Adrenal gland (tissue), 12 donors: ENCODE measurements around the gene SMCHD1. TPM values are rescaled to one million over a fixed set of nuclear protein-coding genes. Genes with fewer than 3 reads are reported as not detected.

ENCODE experiments used
- DNase-seq, 7 donors: peaks; one replicate each; pipeline ENCODE4 v3.0.0-alpha.2; 2019 to 2020
- H3K27ac ChIP-seq, 5 donors: fragments of 200-600 bp; sonication (generic) in 4 of 5; 1 replicate in 3 of 5; 2 replicates in 2 of 5; pipeline versions ENCODE4 v1.5.1 to v1.8.0; 2016 to 2020; ENCODE audit warnings: mild to moderate bottlenecking in 1 of 5
- H3K27me3 ChIP-seq: fragments of 200-600 bp; 2 replicates; pipeline ENCODE4 v1.8.0; 2021
- H3K36me3 ChIP-seq, 2 donors: fragments of 200-600 bp; replicated peaks in 1 of 2; 1 replicate in 1 of 2; 2 replicates in 1 of 2; pipeline versions ENCODE4 v1.5.1 to v1.8.0; 2018 to 2022
- H3K4me1 ChIP-seq, 2 donors: fragments of 200-600 bp; replicated peaks in 1 of 2; 1 replicate in 1 of 2; 2 replicates in 1 of 2; pipeline versions ENCODE4 v1.5.1 to v1.8.0; 2018 to 2021
- H3K4me3 ChIP-seq, 4 donors: fragments of 200-600 bp; sonication (generic) in 3 of 4; one replicate each; pipeline ENCODE4 v1.5.1; 2016 to 2018
- H3K9me3 ChIP-seq, 3 donors: fragments of 200-600 bp; sonication (generic) in 1 of 3; replicated peaks in 1 of 3; 1 replicate in 2 of 3; 2 replicates in 1 of 3; pipeline versions ENCODE4 v1.5.1 to v1.8.0; 2016 to 2021
- POLR2A ChIP-seq, 2 donors: fragments of 450-650 bp; IDR thresholded peaks; one replicate each; pipeline ENCODE4 v1.6.1; 2017; ENCODE audit warnings: antibody characterized with exemption in 2 of 2, mild to moderate bottlenecking in 2 of 2, moderate library complexity in 1 of 2
- WGBS, 4 donors: extraction: QIAGEN DNeasy Blood & Tissue Kit in 2 of 4; methylation state at CpG; one replicate each; pipeline versions ENCODE4 v1.1.5 to v1.1.7; 2013 to 2017; 5-methylcytosine and 5-hydroxymethylcytosine counted together
- intact Hi-C, 2 donors: fragments of 100-400 bp; cut with DNase I; formaldehyde crosslinking; loops; one replicate each; pipeline versions ENCODE4 v1.14.1 to v1.15.0; 2022 to 2023
- polyA plus RNA-seq, 3 donors: library from polyadenylated mRNA; stranded (reverse); fragments of 200-250 nt in 2 of 3; fragments of 350-450 nt in 1 of 3; fragmentation: Illumina TruSeq in 1 of 3; extraction: RNeasy Lipid Tissue Mini Kit (QIAGEN cat#74804) in 1 of 3; gene quantifications; one replicate each; pipeline ENCODE4 v1.2.3, GENCODE V29; 2013 to 2014
- total RNA-seq, 9 donors: library from RNA; depleted of rRNA in 4 of 9; stranded (reverse); fragments of >200 nt in 4 of 9; fragments of 120-200 nt in 1 of 9; fragmentation: NEBNext Ultra II Directional in 1 of 9; extraction: Animal tissue kit (Norgen Biotek cat#: 25700) in 1 of 9; gene quantifications; one replicate each; pipeline versions ENCODE4 v1.1.0 to v1.2.4, GENCODE V29; 2013 to 2023
- TF ChIP-seq, protein P1 (sequence below), 6 experiments: fragments of 450-650 bp in 4 of 6; fragments of 200-600 bp in 2 of 6; sonication (generic) in 1 of 6; IDR thresholded peaks; 1 replicate in 5 of 6; 2 replicates in 1 of 6; pipeline versions ENCODE4 v1.5.1 to v1.8.0; 2016 to 2021; ENCODE audit warnings: antibody characterized with exemption in 6 of 6, mild to moderate bottlenecking in 2 of 6, moderate library complexity in 1 of 6
- donor health status: healthy with polysubstance abuse.
- donor health status: Bipolar disorder and iron deficiency.
- donor health status: DM: yes; HTN: yes; CAD: no.
- donor health status: DM: no; HTN: no; CAD: no.
- donor health status: DM: no; HTN: no; CAD: no.
- donor health status: DM: yes; HTN: yes; CAD: no.

SMCHD1 gene
- total and polyA plus RNA-seq, 12 donors: 5.3 to 77.1 (median 21.2) TPM

DNA sequence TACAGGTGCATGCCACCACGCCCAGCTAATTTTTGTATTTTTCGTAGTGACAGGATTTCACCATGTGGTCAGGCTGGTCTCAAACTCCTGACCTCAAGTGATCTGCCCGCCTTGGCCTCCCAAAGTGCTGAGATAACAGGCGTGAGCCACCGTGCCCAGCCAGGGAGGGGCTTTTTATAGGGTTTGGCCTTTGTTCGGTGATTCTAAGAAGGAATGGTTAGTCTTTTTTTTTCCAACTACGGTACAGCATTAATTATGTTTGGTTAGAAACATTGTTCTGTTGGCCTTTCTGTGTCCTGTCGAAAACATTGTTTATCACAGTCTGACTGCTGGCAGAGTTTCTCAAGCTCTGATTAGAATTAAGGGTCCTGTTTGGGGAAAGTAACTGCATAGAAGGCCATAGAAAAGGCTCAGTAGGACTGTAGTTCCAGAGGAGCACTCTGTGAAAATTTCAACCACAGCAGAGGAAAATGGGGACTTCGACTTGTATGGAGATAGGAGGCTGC lies 19.3 kb upstream of the SMCHD1 start:
- no peak overlapping the region for H3K4me3 ChIP-seq
- no peak for DNase-seq
- H3K27ac ChIP-seq: peak overlapping the region in 4 of 5 donors; percentile 5 to 86 (median 36)
- H3K27me3 ChIP-seq: no peaks in the 10 kb centered on the region
- WGBS, 4 donors: 48 to 61% (median 55%) methylated on average over 9 of the region's 9 CpGs
- intact Hi-C loops: no loop called here
- no peaks in the 10 kb centered on the region for H3K36me3 ChIP-seq
- TF ChIP-seq, protein P1, sequence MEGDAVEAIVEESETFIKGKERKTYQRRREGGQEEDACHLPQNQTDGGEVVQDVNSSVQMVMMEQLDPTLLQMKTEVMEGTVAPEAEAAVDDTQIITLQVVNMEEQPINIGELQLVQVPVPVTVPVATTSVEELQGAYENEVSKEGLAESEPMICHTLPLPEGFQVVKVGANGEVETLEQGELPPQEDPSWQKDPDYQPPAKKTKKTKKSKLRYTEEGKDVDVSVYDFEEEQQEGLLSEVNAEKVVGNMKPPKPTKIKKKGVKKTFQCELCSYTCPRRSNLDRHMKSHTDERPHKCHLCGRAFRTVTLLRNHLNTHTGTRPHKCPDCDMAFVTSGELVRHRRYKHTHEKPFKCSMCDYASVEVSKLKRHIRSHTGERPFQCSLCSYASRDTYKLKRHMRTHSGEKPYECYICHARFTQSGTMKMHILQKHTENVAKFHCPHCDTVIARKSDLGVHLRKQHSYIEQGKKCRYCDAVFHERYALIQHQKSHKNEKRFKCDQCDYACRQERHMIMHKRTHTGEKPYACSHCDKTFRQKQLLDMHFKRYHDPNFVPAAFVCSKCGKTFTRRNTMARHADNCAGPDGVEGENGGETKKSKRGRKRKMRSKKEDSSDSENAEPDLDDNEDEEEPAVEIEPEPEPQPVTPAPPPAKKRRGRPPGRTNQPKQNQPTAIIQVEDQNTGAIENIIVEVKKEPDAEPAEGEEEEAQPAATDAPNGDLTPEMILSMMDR (IDR thresholded peaks at IDR 0.05): no peak
- TF ChIP-seq POLR2A (IDR thresholded peaks at IDR 0.05): no peak
- H3K9me3 ChIP-seq: no peaks in the 10 kb centered on the region
- H3K4me1 ChIP-seq: peaks cover 0 to 10% of the 10 kb centered on the region in 2 donors

DNA sequence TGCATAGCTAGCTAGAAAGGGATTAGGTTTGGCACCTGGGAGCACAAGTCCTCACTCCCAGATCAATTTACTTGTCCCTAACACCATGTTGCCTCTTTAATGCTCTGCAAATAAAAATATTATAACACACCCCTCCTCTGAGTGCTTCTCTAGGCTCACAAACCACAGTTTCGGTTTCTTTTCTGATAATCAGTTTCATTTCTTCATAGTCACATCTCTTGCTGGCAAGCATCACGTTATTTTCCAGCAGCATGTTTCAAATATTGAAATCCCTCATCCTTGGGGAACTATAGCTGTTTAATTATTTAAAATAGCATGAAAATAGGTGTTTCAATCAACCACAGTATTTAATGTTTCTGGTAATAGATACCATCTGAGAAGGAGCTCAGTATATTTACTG lies 13.9 kb upstream of the SMCHD1 start:
- DNase-seq: no peak
- Histone ChIP-seq H3K4me3 (no peak overlapping the region), H3K4me1 (peaks cover 0 to 4% of the 10 kb centered on the region in 2 donors), H3K27me3 (no peaks in the 10 kb centered on the region), H3K27ac (peak overlapping the region in 2 of 5 donors; percentile 1 to 15), H3K36me3 (no peaks in the 10 kb centered on the region), H3K9me3 (no peaks in the 10 kb centered on the region)
- intact Hi-C loops: no loop called here
- WGBS, 4 donors: 10 to 20% (median 13%) methylated on average over 2 of the region's 2 CpGs
- TF ChIP-seq, protein P1 (IDR thresholded peaks at IDR 0.05): no peak
- no peak for TF ChIP-seq POLR2A (IDR thresholded peaks at IDR 0.05)

DNA sequence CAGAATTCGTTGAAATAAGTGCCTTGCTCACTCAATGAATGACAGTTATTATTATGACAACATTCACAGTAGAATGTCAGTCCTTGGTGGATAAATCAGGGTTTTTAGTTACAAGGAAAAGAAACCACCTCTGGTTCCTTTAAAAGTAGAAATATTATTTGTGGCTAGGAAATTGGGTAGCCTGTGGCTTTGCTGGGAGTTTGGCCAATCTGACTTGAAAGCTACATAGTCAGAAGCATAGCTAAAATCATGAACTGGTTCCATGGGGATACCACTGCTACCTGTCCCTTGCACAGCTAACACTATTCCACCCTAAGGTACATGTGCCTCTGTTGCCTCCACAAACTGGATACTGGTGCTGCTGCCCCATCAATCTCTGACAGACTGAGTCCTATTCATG lies 12.8 kb upstream of the SMCHD1 start:
- DNase-seq: no peak
- 68 to 78% (median 74%) methylated on average over 1 of the region's 1 CpG for WGBS, 4 donors
- Histone ChIP-seq H3K27me3 (no peaks in the 10 kb centered on the region), H3K36me3 (no peaks in the 10 kb centered on the region), H3K27ac (no peak overlapping the region), H3K4me3 (no peak overlapping the region), H3K4me1 (peaks cover 0 to 4% of the 10 kb centered on the region in 2 donors), H3K9me3 (no peaks in the 10 kb centered on the region)
- TF ChIP-seq, protein P1 (IDR thresholded peaks at IDR 0.05): no peak
- TF ChIP-seq POLR2A (IDR thresholded peaks at IDR 0.05): no peak
- intact Hi-C loops: no loop called here

DNA sequence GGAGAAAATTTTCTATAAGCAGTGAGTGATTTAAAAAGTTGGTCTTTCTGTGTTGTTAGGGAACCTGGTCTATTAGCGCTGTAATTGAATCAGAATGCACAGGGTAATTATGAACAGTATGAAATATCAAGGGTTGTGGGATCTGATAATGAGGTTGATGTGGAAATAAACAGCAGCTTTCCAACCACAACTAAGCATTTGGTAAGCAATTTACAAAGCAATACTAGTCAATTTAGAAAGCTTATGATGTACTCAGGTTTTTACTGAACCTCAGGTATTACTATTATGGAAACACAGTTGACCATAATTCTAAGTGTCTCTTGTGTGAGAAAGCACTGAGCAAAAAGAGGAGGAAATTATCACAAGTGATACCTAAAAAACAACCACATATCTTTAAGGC lies 11.0 kb upstream of the SMCHD1 start:
- Histone ChIP-seq H3K27ac (no peak overlapping the region), H3K36me3 (no peaks in the 10 kb centered on the region), H3K27me3 (no peaks in the 10 kb centered on the region), H3K4me3 (no peak overlapping the region), H3K4me1 (peaks cover 0 to 4% of the 10 kb centered on the region in 2 donors), H3K9me3 (no peaks in the 10 kb centered on the region)
- TF ChIP-seq, protein P1 (IDR thresholded peaks at IDR 0.05): no peak
- no peak for TF ChIP-seq POLR2A (IDR thresholded peaks at IDR 0.05)
- intact Hi-C loops: no loop called here
- DNase-seq: no peak
- WGBS, 4 donors: 70 to 96% (median 86%) methylated on average over 1 of the region's 1 CpG
